ENCODE measurements around the gene DROSHA. TPM values are rescaled to one million over a fixed set of nuclear protein-coding genes. Genes with fewer than 3 reads are reported as not detected.
"Not testable (repeated sequence)": the region's sequence is repeated elsewhere in the genome, so short reads cannot be mapped to it uniquely, and the experiment has no call there.

The DROSHA gene
- polyA plus RNA-seq, result 57.0 TPM
- long read RNA-seq, donor 1, partial matches to known transcripts, result 0 of 1 reads
- long read RNA-seq, donor 1, other reads (novel, unspliced or antisense), result 0 of 1 reads
- long read RNA-seq, donor 2, partial matches to known transcripts, result 16 of 30 reads
- long read RNA-seq, donor 2, other reads (novel, unspliced or antisense), result 8 of 30 reads
- long read RNA-seq, donor 3, transcript DROSHA-221 (3 exons, 567 nt), result major isoform, 7 of 31 reads
- long read RNA-seq, donor 3, partial matches to known transcripts, result 15 of 31 reads
- long read RNA-seq, donor 3, other reads (novel, unspliced or antisense), result 6 of 31 reads
- long read RNA-seq, donor 4, result 0 reads
- long read RNA-seq, donor 5, full-length matches to known transcripts, result 3 of 3 reads
- long read RNA-seq, donor 5, partial matches to known transcripts, result 0 of 3 reads
- long read RNA-seq, donor 5, other reads (novel, unspliced or antisense), result 0 of 3 reads
- long read RNA-seq, donor 6, transcript DROSHA-221 (3 exons, 567 nt), result major isoform, 6 of 59 reads
- long read RNA-seq, donor 6, partial matches to known transcripts, result 51 of 59 reads
- long read RNA-seq, donor 6, other reads (novel, unspliced or antisense), result 0 of 59 reads
- long read RNA-seq, donor 7, partial matches to known transcripts, result 5 of 9 reads
- long read RNA-seq, donor 7, other reads (novel, unspliced or antisense), result 0 of 9 reads
- long read RNA-seq, donor 8, transcript DROSHA-221 (3 exons, 567 nt), result major isoform, 10 of 17 reads
- long read RNA-seq, donor 8, partial matches to known transcripts, result 6 of 17 reads
- long read RNA-seq, donor 8, other reads (novel, unspliced or antisense), result 0 of 17 reads
- long read RNA-seq, donor 9, partial matches to known transcripts, result 5 of 6 reads
- long read RNA-seq, donor 9, other reads (novel, unspliced or antisense), result 0 of 6 reads
- long read RNA-seq, donor 10, transcript DROSHA-221 (3 exons, 567 nt), result major isoform, 7 of 18 reads
- long read RNA-seq, donor 10, partial matches to known transcripts, result 11 of 18 reads
- long read RNA-seq, donor 10, other reads (novel, unspliced or antisense), result 0 of 18 reads
- long read RNA-seq, donor 11, partial matches to known transcripts, result 24 of 33 reads
- long read RNA-seq, donor 11, other reads (novel, unspliced or antisense), result 5 of 33 reads

GRCh38 chr5:31531888-31532547 is at the start of gene DROSHA, which contains the start of gene C5orf22:
DROSHA (minus strand) TSS chr5:31532093; CDS start chr5:31529059, 3,034 bp downstream.
C5orf22 (plus strand) TSS chr5:31532301; CDS start chr5:31532393, 92 bp downstream.
- Histone ChIP-seq H3K36me3 (ENCODE audit: control insufficient read depth, insufficient read depth, low read length) (peaks cover 31% of the 10 kb centered on the region), H3K4me3 (ENCODE audit: low read length) (peak within 1 kb of the TSS; percentile 77), H3K27me3 (ENCODE audit: control insufficient read depth, insufficient read depth, low read length) (no peaks in the 10 kb centered on the region), H3K27ac (ENCODE audit: low read length) (peak within 1 kb of the TSS; percentile 49), H3K4me1 (ENCODE audit: control insufficient read depth, insufficient read depth, low read length) (peaks cover 13% of the 10 kb centered on the region), H3K9me3 (ENCODE audit: control insufficient read depth, low read depth, low read length) (no peaks in the 10 kb centered on the region)
- WGBS (ENCODE audit: insufficient coverage, low lambda C conversion rate), result no CpG with 5 or more reads among the region's 52 CpGs
- peak; percentile 94 to 97 for DNase-seq

- Histone ChIP-seq H3K4me3 (ENCODE audit: low read length) (no peak overlapping the region), H3K9me3 (ENCODE audit: control insufficient read depth, low read depth, low read length) (no peaks in the 10 kb centered on the region), H3K36me3 (ENCODE audit: control insufficient read depth, insufficient read depth, low read length) (no peaks in the 10 kb centered on the region), H3K4me1 (ENCODE audit: control insufficient read depth, insufficient read depth, low read length) (no peaks in the 10 kb centered on the region), H3K27ac (ENCODE audit: low read length) (no peak overlapping the region), H3K27me3 (ENCODE audit: control insufficient read depth, insufficient read depth, low read length) (no peaks in the 10 kb centered on the region)
- 83% methylated on average over 2 of the region's 2 CpGs for WGBS (ENCODE audit: insufficient coverage, low lambda C conversion rate)
- DNase-seq, result no peak
These were observed 47.7 kb upstream of the DROSHA start for GRCh38 chr5:31579558-31579957.

DNA sequence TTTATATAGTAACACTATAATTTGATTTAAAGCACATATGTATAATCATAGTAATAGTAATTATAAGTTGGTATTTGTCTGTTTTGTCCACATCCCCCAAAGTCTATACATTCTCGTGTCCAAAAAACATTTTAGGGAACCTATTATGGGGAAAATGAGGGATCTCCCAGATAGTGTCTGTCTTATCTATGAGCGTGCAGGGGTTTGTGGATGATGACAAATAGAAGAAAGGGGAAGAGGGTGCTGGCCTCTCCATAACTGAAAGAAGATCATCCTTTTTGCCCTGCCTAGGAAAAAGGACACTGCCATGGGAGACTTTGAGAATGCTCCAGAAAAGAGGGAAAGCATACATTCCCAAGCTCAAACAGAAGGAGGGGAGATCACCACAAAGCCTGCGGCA is 45.5 kb upstream of the DROSHA start:
- Histone ChIP-seq H3K4me3 (ENCODE audit: low read length) (no peak overlapping the region), H3K4me1 (ENCODE audit: control insufficient read depth, insufficient read depth, low read length) (no peaks in the 10 kb centered on the region), H3K9me3 (ENCODE audit: control insufficient read depth, low read depth, low read length) (no peaks in the 10 kb centered on the region), H3K27ac (ENCODE audit: low read length) (no peak overlapping the region), H3K27me3 (ENCODE audit: control insufficient read depth, insufficient read depth, low read length) (no peaks in the 10 kb centered on the region), H3K36me3 (ENCODE audit: control insufficient read depth, insufficient read depth, low read length) (no peaks in the 10 kb centered on the region)
- WGBS (ENCODE audit: insufficient coverage, low lambda C conversion rate), result no CpG with 5 or more reads among the region's 3 CpGs
- no peak for DNase-seq

- WGBS (ENCODE audit: insufficient coverage, low lambda C conversion rate), result no CpG with 5 or more reads among the region's 4 CpGs
- DNase-seq, result no peak
- Histone ChIP-seq H3K27me3 (ENCODE audit: control insufficient read depth, insufficient read depth, low read length) (no peaks in the 10 kb centered on the region), H3K27ac (ENCODE audit: low read length) (no peak overlapping the region), H3K4me3 (ENCODE audit: low read length) (no peak overlapping the region), H3K9me3 (ENCODE audit: control insufficient read depth, low read depth, low read length) (no peaks in the 10 kb centered on the region), H3K4me1 (ENCODE audit: control insufficient read depth, insufficient read depth, low read length) (no peaks in the 10 kb centered on the region), H3K36me3 (ENCODE audit: control insufficient read depth, insufficient read depth, low read length) (no peaks in the 10 kb centered on the region)
These were observed 42.9 kb upstream of the DROSHA start for GRCh38 chr5:31574772-31575171.

DNA sequence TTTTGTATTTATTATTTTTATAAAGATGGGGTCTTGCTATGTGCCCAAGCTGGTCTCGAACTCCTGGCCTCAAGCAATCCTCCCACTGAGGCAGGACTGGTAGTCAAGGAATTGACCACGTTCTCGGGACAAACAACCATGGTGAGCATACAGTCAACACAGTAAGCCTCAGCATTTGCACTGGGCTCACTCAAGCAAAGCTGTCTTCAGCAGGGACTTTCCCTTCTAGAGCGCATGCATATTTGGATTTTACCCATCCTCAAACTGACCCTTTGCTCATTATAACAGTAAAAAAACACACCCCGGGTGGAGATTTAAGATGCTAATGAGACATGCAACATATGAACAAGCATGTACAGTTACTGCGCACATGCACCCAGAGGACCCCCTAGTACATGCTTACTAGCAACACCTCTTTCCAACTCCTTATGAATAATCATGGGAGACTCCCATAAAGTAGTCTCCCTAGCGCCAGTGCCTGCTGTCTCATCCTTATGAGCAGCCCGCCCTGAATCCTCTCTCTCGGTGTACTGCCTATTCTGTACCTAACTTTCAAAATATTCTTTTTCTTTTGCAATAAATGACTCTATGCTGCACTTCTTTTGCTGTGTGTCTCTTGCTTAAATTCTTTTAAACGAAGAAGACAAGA is 41.7 kb upstream of the DROSHA start:
- 100% methylated on average over 2 of the region's 10 CpGs for WGBS (ENCODE audit: insufficient coverage, low lambda C conversion rate)
- Histone ChIP-seq H3K27me3 (ENCODE audit: control insufficient read depth, insufficient read depth, low read length) (no peaks in the 10 kb centered on the region), H3K27ac (ENCODE audit: low read length) (no peak overlapping the region), H3K36me3 (ENCODE audit: control insufficient read depth, insufficient read depth, low read length) (no peaks in the 10 kb centered on the region), H3K4me1 (ENCODE audit: control insufficient read depth, insufficient read depth, low read length) (no peaks in the 10 kb centered on the region), H3K4me3 (ENCODE audit: low read length) (no peak overlapping the region), H3K9me3 (ENCODE audit: control insufficient read depth, low read depth, low read length) (no peaks in the 10 kb centered on the region)
- DNase-seq, result no peak

GRCh38 chr5:31569068-31569467 is 37.2 kb upstream of the DROSHA start:
- H3K27ac ChIP-seq (ENCODE audit: low read length), result no peak overlapping the region
- DNase-seq, result no peak
- H3K4me1 ChIP-seq (ENCODE audit: control insufficient read depth, insufficient read depth, low read length), result no peaks in the 10 kb centered on the region
- no peaks in the 10 kb centered on the region for H3K36me3 ChIP-seq (ENCODE audit: control insufficient read depth, insufficient read depth, low read length)
- no peak overlapping the region for H3K4me3 ChIP-seq (ENCODE audit: low read length)
- no peaks in the 10 kb centered on the region for H3K9me3 ChIP-seq (ENCODE audit: control insufficient read depth, low read depth, low read length)
- H3K27me3 ChIP-seq (ENCODE audit: control insufficient read depth, insufficient read depth, low read length), result no peaks in the 10 kb centered on the region

- no peak overlapping the region for H3K4me3 ChIP-seq (ENCODE audit: low read length)
- no peaks in the 10 kb centered on the region for H3K27me3 ChIP-seq (ENCODE audit: control insufficient read depth, insufficient read depth, low read length)
- no peaks in the 10 kb centered on the region for H3K36me3 ChIP-seq (ENCODE audit: control insufficient read depth, insufficient read depth, low read length)
- WGBS (ENCODE audit: insufficient coverage, low lambda C conversion rate), result no CpG with 5 or more reads among the region's 1 CpG
- no peak overlapping the region for H3K27ac ChIP-seq (ENCODE audit: low read length)
- no peaks in the 10 kb centered on the region for H3K4me1 ChIP-seq (ENCODE audit: control insufficient read depth, insufficient read depth, low read length)
- H3K9me3 ChIP-seq (ENCODE audit: control insufficient read depth, low read depth, low read length), result no peaks in the 10 kb centered on the region
- DNase-seq, result no peak
These were observed 36.5 kb upstream of the DROSHA start for GRCh38 chr5:31568302-31568835.

GRCh38 chr5:31566362-31566761 is 34.5 kb upstream of the DROSHA start:
- not testable (repeated sequence) for H3K4me3 ChIP-seq (ENCODE audit: low read length); H3K9me3 ChIP-seq (ENCODE audit: control insufficient read depth, low read depth, low read length); H3K27ac ChIP-seq (ENCODE audit: low read length); DNase-seq; H3K4me1 ChIP-seq (ENCODE audit: control insufficient read depth, insufficient read depth, low read length); H3K27me3 ChIP-seq (ENCODE audit: control insufficient read depth, insufficient read depth, low read length); H3K36me3 ChIP-seq (ENCODE audit: control insufficient read depth, insufficient read depth, low read length)
- no CpG with 5 or more reads among the region's 3 CpGs for WGBS (ENCODE audit: insufficient coverage, low lambda C conversion rate)

GRCh38 chr5:31563216-31563615 is 31.3 kb upstream of the DROSHA start:
- Histone ChIP-seq H3K27me3 (ENCODE audit: control insufficient read depth, insufficient read depth, low read length) (no peaks in the 10 kb centered on the region), H3K36me3 (ENCODE audit: control insufficient read depth, insufficient read depth, low read length) (no peaks in the 10 kb centered on the region), H3K4me3 (ENCODE audit: low read length) (no peak overlapping the region), H3K4me1 (ENCODE audit: control insufficient read depth, insufficient read depth, low read length) (no peaks in the 10 kb centered on the region), H3K27ac (ENCODE audit: low read length) (no peak overlapping the region), H3K9me3 (ENCODE audit: control insufficient read depth, low read depth, low read length) (no peaks in the 10 kb centered on the region)
- no peak for DNase-seq
- 67% methylated on average over 1 of the region's 4 CpGs for WGBS (ENCODE audit: insufficient coverage, low lambda C conversion rate)
